ENCODE results near the gene SLC38A7. TPM values are rescaled to one million over a fixed set of nuclear protein-coding genes. Genes with fewer than 3 reads are reported as not detected.

The SLC38A7 gene
- total RNA-seq, 1 experiment from 2014 or later = 9.8 TPM

DNA sequence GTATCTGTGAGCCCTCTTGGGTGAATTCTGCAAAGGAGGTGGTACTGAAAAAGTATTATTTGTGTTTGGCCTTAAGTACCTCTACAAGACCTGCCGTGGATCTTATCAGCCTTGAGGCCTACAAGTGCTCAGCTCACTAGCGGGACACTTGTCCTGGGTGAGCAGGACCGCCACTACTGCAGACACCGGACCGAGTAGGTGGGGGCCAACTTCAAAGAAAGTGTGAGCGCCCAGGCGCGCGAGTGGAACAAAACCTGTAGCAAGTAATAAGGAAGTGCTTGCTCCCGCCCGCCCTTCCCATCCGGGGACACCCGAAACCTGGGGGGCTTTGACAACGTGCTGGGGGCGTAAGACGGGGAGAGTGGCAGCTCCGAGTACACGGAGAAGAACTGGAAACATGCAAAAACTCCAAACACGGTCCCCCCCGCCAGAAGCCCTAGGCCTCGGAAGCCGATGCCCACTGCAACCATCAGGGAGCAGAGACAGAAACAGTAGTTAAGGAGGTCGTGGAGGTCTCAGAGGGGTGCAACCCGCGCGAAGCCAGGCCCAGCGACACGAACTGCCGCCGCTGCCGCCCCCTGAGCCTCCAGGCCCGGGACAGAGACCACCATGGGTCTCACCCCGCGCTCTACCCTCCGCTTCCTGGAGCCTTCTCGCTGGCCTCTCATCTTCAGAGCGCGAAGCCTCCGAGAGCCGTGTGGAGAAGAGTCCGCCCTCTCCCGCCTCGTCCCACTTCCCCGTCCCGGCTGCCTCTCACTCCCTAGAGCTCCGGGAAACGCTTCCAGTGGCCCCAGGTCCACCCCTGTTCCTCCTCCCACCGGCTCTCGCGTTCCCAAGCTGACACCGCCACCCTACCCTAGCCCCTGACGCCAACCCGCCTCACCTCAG is 55.5 kb downstream of the SLC38A7 start (continued):
- TF ChIP-seq, protein P1, sequence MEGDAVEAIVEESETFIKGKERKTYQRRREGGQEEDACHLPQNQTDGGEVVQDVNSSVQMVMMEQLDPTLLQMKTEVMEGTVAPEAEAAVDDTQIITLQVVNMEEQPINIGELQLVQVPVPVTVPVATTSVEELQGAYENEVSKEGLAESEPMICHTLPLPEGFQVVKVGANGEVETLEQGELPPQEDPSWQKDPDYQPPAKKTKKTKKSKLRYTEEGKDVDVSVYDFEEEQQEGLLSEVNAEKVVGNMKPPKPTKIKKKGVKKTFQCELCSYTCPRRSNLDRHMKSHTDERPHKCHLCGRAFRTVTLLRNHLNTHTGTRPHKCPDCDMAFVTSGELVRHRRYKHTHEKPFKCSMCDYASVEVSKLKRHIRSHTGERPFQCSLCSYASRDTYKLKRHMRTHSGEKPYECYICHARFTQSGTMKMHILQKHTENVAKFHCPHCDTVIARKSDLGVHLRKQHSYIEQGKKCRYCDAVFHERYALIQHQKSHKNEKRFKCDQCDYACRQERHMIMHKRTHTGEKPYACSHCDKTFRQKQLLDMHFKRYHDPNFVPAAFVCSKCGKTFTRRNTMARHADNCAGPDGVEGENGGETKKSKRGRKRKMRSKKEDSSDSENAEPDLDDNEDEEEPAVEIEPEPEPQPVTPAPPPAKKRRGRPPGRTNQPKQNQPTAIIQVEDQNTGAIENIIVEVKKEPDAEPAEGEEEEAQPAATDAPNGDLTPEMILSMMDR (IDR thresholded peaks at IDR 0.05 in 2 of 3, conservative IDR thresholded peaks at IDR 0.05 in 1 of 3; ENCODE audit: borderline replicate concordance in 1 of 3, insufficient read depth in 1 of 3, low read depth in 2 of 3, low read length in 2 of 3) = no peak

- Histone ChIP-seq H3K4me2 (ENCODE audit: low read length) (no peak overlapping the region), H3K4me1 (ENCODE audit: control insufficient read depth in 1 of 2, insufficient read depth in 2 of 2, low read length in 2 of 2) (peaks cover 10 to 13% of the 10 kb centered on the region in 2 experiments), H3K9me3 (ENCODE audit: control insufficient read depth in 1 of 2, insufficient read depth in 1 of 2, low read depth in 1 of 2, low read length in 2 of 2) (no peaks in the 10 kb centered on the region), H3K36me3 (ENCODE audit: control insufficient read depth in 1 of 2, insufficient read depth in 2 of 2, low read length in 2 of 2) (peaks cover 21 to 35% of the 10 kb centered on the region in 2 experiments; a peak in 3 of 4 replicates), H3K27me3 (ENCODE audit: insufficient read depth, low read length) (no peaks in the 10 kb centered on the region), H3K27ac (ENCODE audit: low read depth, low read length) (no peak overlapping the region), H3K79me2 (ENCODE audit: insufficient read depth, low read length) (peaks cover 100% of the 10 kb centered on the region), H2AFZ (ENCODE audit: low read depth, low read length, poor library complexity, severe bottlenecking) (no peak overlapping the region), H3K4me3 (replicated peaks in 1 of 2; ENCODE audit: low read depth in 1 of 2, low read length in 2 of 2) (no peak overlapping the region), H3K9me2 (ENCODE audit: insufficient read depth) (no peaks in the 10 kb centered on the region), H4K20me1 (ENCODE audit: insufficient read depth) (no peaks in the 10 kb centered on the region; the same call in 1 of the 2 replicates), H3K9ac (ENCODE audit: low read length) (no peak overlapping the region)
- no peak for ATAC-seq
- TF ChIP-seq POLR2A (IDR thresholded peaks at IDR 0.05; ENCODE audit: borderline replicate concordance, extremely low read depth, insufficient read depth, insufficient read length) = no peak
- TF ChIP-seq JUND (IDR thresholded peaks at IDR 0.05) = no peak
- TF ChIP-seq, protein P2, sequence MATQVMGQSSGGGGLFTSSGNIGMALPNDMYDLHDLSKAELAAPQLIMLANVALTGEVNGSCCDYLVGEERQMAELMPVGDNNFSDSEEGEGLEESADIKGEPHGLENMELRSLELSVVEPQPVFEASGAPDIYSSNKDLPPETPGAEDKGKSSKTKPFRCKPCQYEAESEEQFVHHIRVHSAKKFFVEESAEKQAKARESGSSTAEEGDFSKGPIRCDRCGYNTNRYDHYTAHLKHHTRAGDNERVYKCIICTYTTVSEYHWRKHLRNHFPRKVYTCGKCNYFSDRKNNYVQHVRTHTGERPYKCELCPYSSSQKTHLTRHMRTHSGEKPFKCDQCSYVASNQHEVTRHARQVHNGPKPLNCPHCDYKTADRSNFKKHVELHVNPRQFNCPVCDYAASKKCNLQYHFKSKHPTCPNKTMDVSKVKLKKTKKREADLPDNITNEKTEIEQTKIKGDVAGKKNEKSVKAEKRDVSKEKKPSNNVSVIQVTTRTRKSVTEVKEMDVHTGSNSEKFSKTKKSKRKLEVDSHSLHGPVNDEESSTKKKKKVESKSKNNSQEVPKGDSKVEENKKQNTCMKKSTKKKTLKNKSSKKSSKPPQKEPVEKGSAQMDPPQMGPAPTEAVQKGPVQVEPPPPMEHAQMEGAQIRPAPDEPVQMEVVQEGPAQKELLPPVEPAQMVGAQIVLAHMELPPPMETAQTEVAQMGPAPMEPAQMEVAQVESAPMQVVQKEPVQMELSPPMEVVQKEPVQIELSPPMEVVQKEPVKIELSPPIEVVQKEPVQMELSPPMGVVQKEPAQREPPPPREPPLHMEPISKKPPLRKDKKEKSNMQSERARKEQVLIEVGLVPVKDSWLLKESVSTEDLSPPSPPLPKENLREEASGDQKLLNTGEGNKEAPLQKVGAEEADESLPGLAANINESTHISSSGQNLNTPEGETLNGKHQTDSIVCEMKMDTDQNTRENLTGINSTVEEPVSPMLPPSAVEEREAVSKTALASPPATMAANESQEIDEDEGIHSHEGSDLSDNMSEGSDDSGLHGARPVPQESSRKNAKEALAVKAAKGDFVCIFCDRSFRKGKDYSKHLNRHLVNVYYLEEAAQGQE (IDR thresholded peaks at IDR 0.05; ENCODE audit: low read depth) = no peak
- TF ChIP-seq, protein P1 (IDR thresholded peaks at IDR 0.05 in 2 of 3, conservative IDR thresholded peaks at IDR 0.05 in 1 of 3; ENCODE audit: borderline replicate concordance in 1 of 3, insufficient read depth in 1 of 3, low read depth in 2 of 3, low read length in 2 of 3) = no peak
- TF ChIP-seq EZH2 (IDR thresholded peaks at IDR 0.05) = no peak
- TF ChIP-seq YY1 (IDR thresholded peaks at IDR 0.05; ENCODE audit: extremely low read depth, insufficient replicate concordance, low read depth, low read length) = no peak
- no peak for TF ChIP-seq ELF1 (IDR thresholded peaks at IDR 0.05; ENCODE audit: borderline replicate concordance, low read depth)
- TF ChIP-seq, protein P3, sequence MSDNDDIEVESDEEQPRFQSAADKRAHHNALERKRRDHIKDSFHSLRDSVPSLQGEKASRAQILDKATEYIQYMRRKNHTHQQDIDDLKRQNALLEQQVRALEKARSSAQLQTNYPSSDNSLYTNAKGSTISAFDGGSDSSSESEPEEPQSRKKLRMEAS (IDR thresholded peaks at IDR 0.05) = no peak
- TF ChIP-seq ATF3 (IDR thresholded peaks at IDR 0.05) = no peak
- no peak for TF ChIP-seq SIN3A (IDR thresholded peaks at IDR 0.05; ENCODE audit: low read depth)
- no peak for TF ChIP-seq EGR1 (IDR thresholded peaks at IDR 0.05; ENCODE audit: low read depth)
- no peak for TF ChIP-seq EZH2phosphoT487 (IDR thresholded peaks at IDR 0.05; ENCODE audit: borderline replicate concordance)
- no peak for TF ChIP-seq SP1 (IDR thresholded peaks at IDR 0.05; ENCODE audit: low read depth)
- RAD21 ChIA-PET (ENCODE audit: low non-redundant PET in 1 of 2, low total read pairs in 2 of 2, uncharacterized antibody in 2 of 2, unreplicated experiment in 2 of 2) = no interaction called here
- POLR2A ChIA-PET = interaction anchor here (1.3 kb wide), 1 partner anchor 124 kb away, joined by 4 read pairs; the partner anchor contains the start of gene NDRG4
- DNase-seq (ENCODE audit: low read depth, low spot score) = no peak
- CTCF ChIA-PET = no interaction called here
- intact Hi-C loops (cut with micrococcal nuclease) = no loop called here
- no TSS peak for BruUV-seq (replicated peaks)
Observed at GRCh38 chr16:58624209-58624608, 60.4 kb downstream of the SLC38A7 start.
